Transverse colon (tissue), 4 donors: ENCODE data around the gene CNTNAP2. TPM values are rescaled to one million over a fixed set of nuclear protein-coding genes. Genes with fewer than 3 reads are reported as not detected.

Experiments
- DNase-seq: peaks from one replicate; pipeline ENCODE4 v3.0.0-alpha.2; 2019
- H3K27ac ChIP-seq, 4 donors: fragments of 200-600 bp; sonication (generic); 2 replicates each; pipeline ENCODE4 v1.5.1; 2016 to 2018; ENCODE audit warnings: inconsistent platforms in 4 of 4
- H3K27me3 ChIP-seq: fragments of 200-600 bp; sonication (generic); 2 replicates; pipeline ENCODE4 v1.5.1; 2017; ENCODE audit warnings: inconsistent platforms
- H3K36me3 ChIP-seq, 4 donors: fragments of 200-600 bp; sonication (generic); 2 replicates each; pipeline ENCODE4 v1.5.1; 2017 to 2019; ENCODE audit warnings: inconsistent platforms in 4 of 4
- H3K4me1 ChIP-seq, 4 donors: fragments of 200-600 bp; sonication (generic); 2 replicates each; pipeline ENCODE4 v1.5.1; 2017 to 2020; ENCODE audit warnings: inconsistent platforms in 4 of 4
- H3K4me3 ChIP-seq, 4 donors: fragments of 200-600 bp; sonication (generic); 1 replicate in 1 of 4; 2 replicates in 3 of 4; pipeline versions ENCODE4 v1.5.1 to v1.6.1; 2017 to 2019; ENCODE audit warnings: inconsistent platforms in 4 of 4
- H3K9me3 ChIP-seq, 2 donors: fragments of 200-600 bp; sonication (generic); 2 replicates each; pipeline ENCODE4 v1.5.1; 2017 to 2019; ENCODE audit warnings: inconsistent platforms in 2 of 2
- CTCF ChIP-seq, 5 experiments: fragments of 200-600 bp in 3 of 5; fragments of 450-650 bp in 2 of 5; sonication (generic) in 3 of 5; IDR thresholded peaks; 1 replicate in 2 of 5; 2 replicates in 3 of 5; pipeline ENCODE4 v1.5.1; 2016 to 2017; ENCODE audit warnings: antibody characterized with exemption in 5 of 5, inconsistent platforms in 3 of 5, mild to moderate bottlenecking in 2 of 5, moderate library complexity in 1 of 5
- EP300 ChIP-seq: sonication (generic); formaldehyde crosslinking; IDR thresholded peaks from one replicate; pipeline ENCODE4 v1.6.1; 2017; ENCODE audit warnings: antibody characterized with exemption, low read depth
- POLR2A ChIP-seq: fragments of 450-650 bp; IDR thresholded peaks from one replicate; pipeline ENCODE4 v1.6.1; 2016; ENCODE audit warnings: antibody characterized with exemption, mild to moderate bottlenecking, moderate library complexity
- POLR2AphosphoS5 ChIP-seq, 3 donors: sonication (generic); formaldehyde crosslinking; IDR thresholded peaks; one replicate each; pipeline ENCODE4 v1.6.1; 2016; ENCODE audit warnings: antibody characterized with exemption in 3 of 3
- WGBS, 2 donors: methylation state at CpG; one replicate each; pipeline ENCODE4 v1.1.5; 2018; ENCODE audit warnings: low coverage in 1 of 2; 5-methylcytosine and 5-hydroxymethylcytosine counted together
- in situ Hi-C, 4 donors: fragments of 200-750 bp; cut with MboI; loops; one replicate each; pipeline versions ENCODE4 v1.15.0 to v1.15.1; 2017; ENCODE audit warnings: low sequenced_read_pairs in 3 of 4, low pct_ligation_motif_present in 1 of 4, low pct_unique_long_range_greater_than_20kb in 1 of 4
- intact Hi-C: fragments of 100-400 bp; cut with DNase I; formaldehyde crosslinking; loops from one replicate; pipeline ENCODE4 v1.15.1; 2023; ENCODE audit warnings: low total_unique reads
- total RNA-seq, 4 donors: library from RNA; depleted of rRNA; stranded (reverse); fragments of >200 nt; gene quantifications; one replicate each; pipeline ENCODE4 v1.1.0, GENCODE V29; 2016

The CNTNAP2 gene
- total RNA-seq, 4 donors from 2014 or later: 0.60 to 2.9 (median 2.4) TPM

DNA sequence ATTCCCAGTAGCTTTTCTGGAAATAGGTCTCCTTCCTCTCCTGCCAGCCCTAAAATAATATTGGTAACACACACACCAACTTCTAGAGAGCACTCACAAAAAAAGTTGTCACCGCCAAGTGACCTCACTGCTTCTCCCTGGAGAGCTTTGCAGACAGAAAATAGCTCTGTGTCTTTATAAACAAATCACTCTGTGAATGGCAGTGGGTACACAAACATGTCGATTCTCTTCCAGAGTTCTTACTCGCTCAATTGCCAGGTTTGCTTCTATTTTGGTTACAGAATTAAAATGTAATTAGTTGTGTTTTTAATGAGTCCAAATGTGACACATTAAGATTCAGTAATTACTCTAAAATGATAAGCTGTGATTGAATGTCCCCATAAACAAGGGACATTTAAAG is 1824.8 kb downstream of the CNTNAP2 start:
- Histone ChIP-seq H3K36me3 (no peaks in the 10 kb centered on the region), H3K9me3 (no peaks in the 10 kb centered on the region), H3K4me1 (no peaks in the 10 kb centered on the region), H3K27me3 (no peaks in the 10 kb centered on the region), H3K27ac (no peak overlapping the region), H3K4me3 (no peak overlapping the region)
- in situ Hi-C loops: no loop called here
- intact Hi-C loops: no loop called here
- TF ChIP-seq EP300 (no peak), CTCF (IDR thresholded peaks at IDR 0.05) (no peak), POLR2AphosphoS5 (IDR thresholded peaks at IDR 0.05) (no peak), POLR2A (no peak)
- 56 to 66% methylated on average over 3 of the region's 3 CpGs for WGBS, 2 donors
- no peak for DNase-seq

GRCh38 chr7:147944321-147944720 is 1827.7 kb downstream of the CNTNAP2 start:
- 81 to 87% methylated on average over 2 of the region's 2 CpGs for WGBS, 2 donors
- in situ Hi-C loops (no loop called here), intact Hi-C loops (no loop called here)
- TF ChIP-seq EP300 (no peak), POLR2A (no peak), CTCF (IDR thresholded peaks at IDR 0.05) (no peak), POLR2AphosphoS5 (IDR thresholded peaks at IDR 0.05) (no peak)
- Histone ChIP-seq H3K27ac (no peak overlapping the region), H3K9me3 (no peaks in the 10 kb centered on the region), H3K4me1 (no peaks in the 10 kb centered on the region), H3K4me3 (no peak overlapping the region), H3K36me3 (no peaks in the 10 kb centered on the region), H3K27me3 (no peaks in the 10 kb centered on the region)
- no peak for DNase-seq

DNA sequence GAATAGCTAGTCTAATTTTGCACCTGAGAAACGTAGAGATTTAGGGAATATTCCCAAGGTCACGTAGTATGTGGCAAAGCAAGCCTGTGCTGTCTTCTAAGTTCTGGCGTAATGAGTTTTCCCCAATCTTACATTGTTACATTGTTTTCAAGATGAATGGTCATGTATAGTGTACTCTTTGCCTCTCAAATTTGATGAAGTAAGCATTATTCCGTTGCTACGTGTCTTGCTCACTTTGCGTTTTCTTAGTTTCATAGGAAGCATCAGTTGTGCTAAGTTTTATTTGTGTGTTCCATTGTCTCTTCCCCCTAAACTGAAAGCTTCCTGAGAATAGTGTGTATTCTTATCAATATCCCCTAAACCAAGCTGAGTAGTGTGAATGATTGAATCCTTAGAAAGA is 1836.3 kb downstream of the CNTNAP2 start:
- Histone ChIP-seq H3K4me3 (no peak overlapping the region), H3K4me1 (no peaks in the 10 kb centered on the region), H3K9me3 (no peaks in the 10 kb centered on the region), H3K27me3 (no peaks in the 10 kb centered on the region), H3K36me3 (no peaks in the 10 kb centered on the region), H3K27ac (no peak overlapping the region)
- TF ChIP-seq POLR2A (no peak), CTCF (IDR thresholded peaks at IDR 0.05) (no peak)
- WGBS, 2 donors: 80 to 91% methylated on average over 6 of the region's 6 CpGs
- in situ Hi-C loops (no loop called here), intact Hi-C loops (no loop called here)
- DNase-seq: no peak

DNA sequence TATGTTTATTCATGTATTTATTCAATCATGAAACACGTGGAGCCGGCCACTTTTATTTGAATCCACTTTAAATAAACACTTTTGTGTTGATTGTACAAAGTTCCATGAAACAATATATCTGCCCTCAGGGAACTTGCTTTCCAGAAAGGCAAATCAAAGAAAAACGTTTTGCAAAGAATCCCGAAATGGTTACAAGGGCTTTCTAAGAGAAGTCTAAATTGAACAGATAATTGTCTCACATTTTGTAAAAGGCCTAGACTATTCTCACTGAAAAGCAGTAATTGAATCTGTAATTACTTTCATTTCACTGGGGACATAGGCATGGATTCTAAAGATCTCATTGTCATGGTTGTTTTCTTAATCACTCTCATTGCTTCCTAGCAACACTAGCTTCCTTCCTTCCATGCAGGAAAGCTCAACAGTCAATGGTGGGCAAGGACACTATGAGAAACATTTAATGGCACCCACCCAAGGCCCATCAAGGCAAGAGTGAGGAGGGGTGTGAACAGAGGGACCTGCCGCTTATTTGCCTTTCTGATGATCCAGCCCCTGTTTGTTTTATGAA is 1851.5 kb downstream of the CNTNAP2 start:
- Histone ChIP-seq H3K36me3 (no peaks in the 10 kb centered on the region), H3K9me3 (no peaks in the 10 kb centered on the region), H3K27me3 (no peaks in the 10 kb centered on the region), H3K4me1 (no peaks in the 10 kb centered on the region), H3K27ac (no peak overlapping the region), H3K4me3 (no peak overlapping the region)
- WGBS, 2 donors: 66 to 69% methylated on average over 4 to 5 of the region's 5 CpGs
- no peak for TF ChIP-seq POLR2A
- intact Hi-C loops: no loop called here
- no peak for DNase-seq
- in situ Hi-C loops: no loop called here

DNA sequence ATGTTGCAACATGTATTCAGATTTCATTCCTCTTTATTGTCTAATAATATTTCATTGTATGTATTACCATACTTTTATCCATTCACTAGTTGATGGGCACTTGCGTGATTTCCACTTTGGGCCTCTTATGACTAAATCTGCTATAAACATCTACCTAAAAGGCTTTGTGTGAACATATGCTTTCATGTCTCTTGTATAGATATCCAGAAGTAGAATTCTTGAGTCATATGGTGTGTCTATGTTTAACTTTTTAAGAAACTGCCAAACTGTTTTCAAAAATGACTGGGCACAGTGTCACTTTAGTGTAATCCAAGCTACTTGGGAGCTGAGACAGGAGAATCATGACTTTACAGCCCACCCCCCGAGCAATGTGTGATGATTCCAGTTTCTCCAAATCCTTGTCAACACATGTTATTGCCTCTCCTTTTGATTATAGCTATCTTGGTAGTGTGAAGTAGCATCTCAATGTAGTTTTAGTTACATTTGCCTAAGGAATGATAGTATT is 1855.1 kb downstream of the CNTNAP2 start:
- Histone ChIP-seq H3K27ac (no peak overlapping the region), H3K27me3 (no peaks in the 10 kb centered on the region), H3K4me1 (no peaks in the 10 kb centered on the region), H3K36me3 (no peaks in the 10 kb centered on the region), H3K4me3 (no peak overlapping the region), H3K9me3 (no peaks in the 10 kb centered on the region)
- in situ Hi-C loops (no loop called here), intact Hi-C loops (no loop called here)
- WGBS, 2 donors: 82 to 88% methylated on average over 2 of the region's 2 CpGs
- no peak for TF ChIP-seq CTCF (IDR thresholded peaks at IDR 0.05)
- no peak for TF ChIP-seq POLR2AphosphoS5 (IDR thresholded peaks at IDR 0.05)
- TF ChIP-seq EP300: no peak
- TF ChIP-seq POLR2A: no peak
- no peak for DNase-seq
